Stimulated activated CD4-positive, alpha-beta T cell treated with anti-CD3 and anti-CD28 coated beads, TNF-alpha, amount 100 ng/mL, for 1 hour (primary cell): ENCODE data around the gene TRAF1.

Source experiments
- DNase-seq, 3 donors: peaks; one replicate each; pipeline ENCODE4 v3.0.0-alpha.2; 2020; ENCODE audit warnings: low read depth in 3 of 3, low spot score in 1 of 3

Gene TRAF1

GRCh38 chr9:120890320-120891244, 36.0 kb downstream of the TRAF1 start:
- no peak for DNase-seq

GRCh38 chr9:120889606-120890271, 36.9 kb downstream of the TRAF1 start:
- DNase-seq, result no peak

- no peak for DNase-seq
These were observed 38.0 kb downstream of the TRAF1 start for GRCh38 chr9:120888626-120889025.

GRCh38 chr9:120886490-120886967, 40.1 kb downstream of the TRAF1 start:
- DNase-seq, result no peak

- no peak for DNase-seq
These were observed 40.6 kb downstream of the TRAF1 start for GRCh38 chr9:120885958-120886357.

- DNase-seq, result no peak
These were observed 41.1 kb downstream of the TRAF1 start for GRCh38 chr9:120885457-120885856.

GRCh38 chr9:120883608-120883996, 43.0 kb downstream of the TRAF1 start:
- no peak for DNase-seq

GRCh38 chr9:120882935-120883607, 43.5 kb downstream of the TRAF1 start:
- DNase-seq, result no peak

- no peak for DNase-seq
These were observed 47.1 kb downstream of the TRAF1 start for GRCh38 chr9:120879446-120879845.

- DNase-seq, result no peak
These were observed 48.1 kb downstream of the TRAF1 start for GRCh38 chr9:120878188-120879130.

- DNase-seq, result peak in 1 of 3 donors; percentile 38
These were observed 49.1 kb downstream of the TRAF1 start for GRCh38 chr9:120877276-120878034.

GRCh38 chr9:120876842-120877240, 49.8 kb downstream of the TRAF1 start, which contains the start of gene PHF19:
TSS of gene PHF19 (minus strand) at chr9:120877188. CDS start at chr9:120874741, 2,447 bp downstream.
- no peak for DNase-seq

- DNase-seq, result peak; percentile 56 to 72 (median 62)
These were observed 50.4 kb downstream of the TRAF1 start for GRCh38 chr9:120875954-120876841.

- no peak for DNase-seq
These were observed 51.0 kb downstream of the TRAF1 start for GRCh38 chr9:120875643-120875953.

GRCh38 chr9:120875195-120875565, 51.4 kb downstream of the TRAF1 start:
- no peak for DNase-seq

GRCh38 chr9:120874226-120875194, 52.1 kb downstream of the TRAF1 start:
- no peak for DNase-seq

GRCh38 chr9:120873512-120873911, 53.1 kb downstream of the TRAF1 start:
- no peak for DNase-seq
